HG02642 (cell line): ENCODE results near the gene ALDH1A1.

ENCODE experiments used
- ATAC-seq: cut with Tn5 transposase; IDR thresholded peaks from one replicate; pipeline ENCODE4 v1.9.1; 2021; ENCODE audit warnings: mild to moderate bottlenecking; ENCODE audit not compliant: unreplicated experiment, poor library complexity

ALDH1A1 gene

DNA sequence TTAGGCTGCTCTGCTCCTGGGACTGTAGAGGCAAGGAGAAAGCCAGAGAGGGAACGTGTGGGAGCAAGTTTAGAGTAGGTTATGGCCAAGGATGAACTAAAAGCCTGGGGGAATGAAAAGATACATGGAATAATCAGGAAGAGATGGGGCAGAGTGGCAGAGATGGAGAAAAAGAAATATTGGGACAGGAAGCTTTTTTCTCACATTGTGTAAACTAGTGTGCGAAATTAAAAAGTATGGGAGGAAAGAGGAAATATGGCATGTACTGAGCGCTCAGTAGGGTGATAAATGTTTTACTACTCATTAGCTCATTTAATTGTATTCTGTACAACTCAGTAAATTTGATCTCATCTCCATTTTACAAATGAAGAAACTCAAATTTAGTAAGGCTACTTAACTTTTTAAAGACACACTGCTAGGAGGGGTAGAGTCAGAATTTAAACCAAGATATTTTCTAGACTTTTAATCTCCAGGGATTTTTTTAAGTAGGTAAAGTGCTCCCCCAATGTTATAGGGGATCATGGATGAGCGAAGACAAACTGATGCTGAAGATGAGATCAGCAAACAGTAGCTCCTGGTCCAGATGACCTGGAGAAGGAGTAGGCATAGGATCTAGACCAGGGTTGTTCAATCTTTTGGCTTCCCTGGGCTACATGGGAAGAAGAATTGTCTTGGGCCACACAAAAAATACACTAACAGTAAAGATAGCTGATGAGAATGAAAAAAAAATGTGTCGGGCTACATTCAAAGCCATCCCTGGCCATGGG, 30.8 kb downstream of the ALDH1A1 start:
- no peak for ATAC-seq

- ATAC-seq: no peak
Observed at GRCh38 chr9:72919246-72919945, 33.5 kb downstream of the ALDH1A1 start.

GRCh38 chr9:72917892-72918509, 34.9 kb downstream of the ALDH1A1 start:
- no peak for ATAC-seq

DNA sequence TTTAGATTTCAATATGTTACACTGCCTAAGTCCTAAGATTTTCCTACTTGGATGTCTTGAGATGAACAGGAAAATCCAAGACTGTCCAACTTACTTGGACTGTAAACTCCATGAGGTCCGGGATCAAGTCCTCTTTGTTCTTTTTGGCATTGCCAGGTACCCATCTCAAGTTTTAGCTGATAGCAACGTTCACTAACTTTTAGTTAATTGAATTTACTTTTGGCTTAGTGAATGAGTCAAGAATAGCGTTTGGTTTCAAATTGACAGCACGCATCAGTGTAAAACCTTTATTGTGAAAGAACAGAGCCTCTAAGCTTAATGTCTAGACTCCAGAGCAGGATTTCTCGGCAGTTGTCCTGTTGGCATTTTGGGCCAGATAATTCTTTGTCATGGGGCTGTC, 37.2 kb downstream of the ALDH1A1 start:
- no peak for ATAC-seq

DNA sequence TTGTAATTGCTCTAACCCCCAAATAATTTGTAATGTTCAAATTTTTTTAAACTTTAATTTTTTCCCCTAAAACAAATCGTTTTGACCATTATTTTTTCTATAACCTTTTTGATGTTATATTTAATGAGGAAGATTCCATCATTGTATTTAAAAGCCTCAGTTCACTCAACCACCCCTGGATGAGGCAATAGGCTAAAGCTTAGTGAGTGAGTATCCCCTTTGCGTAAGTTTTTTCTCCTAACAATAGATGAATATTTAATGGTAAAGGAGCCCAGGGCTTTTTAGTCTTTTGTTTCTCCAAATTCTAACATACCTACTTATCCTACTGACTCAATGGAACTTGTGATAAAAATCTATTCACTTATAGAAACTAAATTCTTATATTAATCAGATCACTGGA, 38.1 kb downstream of the ALDH1A1 start:
- ATAC-seq: no peak

DNA sequence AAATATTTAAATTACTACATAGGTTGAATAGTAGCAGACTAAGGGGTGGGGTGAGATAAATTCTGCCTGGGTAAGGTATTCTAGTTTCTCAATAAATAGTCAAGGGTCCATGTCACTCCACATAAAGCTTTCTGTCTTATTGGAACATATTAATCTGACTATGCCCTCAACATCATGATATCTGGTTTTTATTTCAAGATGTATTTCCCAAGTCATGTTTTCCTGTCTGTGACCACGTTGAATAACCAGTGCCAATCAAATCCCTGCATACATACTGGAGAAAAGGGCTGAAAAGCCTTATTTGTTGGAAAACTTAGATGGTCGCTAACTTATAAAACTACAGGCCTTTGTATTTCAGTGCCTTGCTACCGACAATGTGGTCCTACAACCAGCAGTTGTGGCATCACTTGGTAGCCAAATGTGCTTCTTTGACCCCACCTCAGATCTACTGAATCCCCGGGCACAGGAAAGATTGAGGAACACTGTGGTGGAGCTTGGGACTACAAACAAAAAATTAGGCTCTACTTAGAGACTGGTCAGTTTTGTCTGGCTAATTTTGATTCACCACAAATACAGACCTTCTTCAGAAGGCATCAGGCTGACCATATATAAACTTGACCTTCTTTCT, 39.4 kb downstream of the ALDH1A1 start:
- no peak for ATAC-seq

GRCh38 chr9:72912476-72913381, 40.1 kb downstream of the ALDH1A1 start:
- no peak for ATAC-seq

- no peak for ATAC-seq
Observed at GRCh38 chr9:72911816-72912215, 41.0 kb downstream of the ALDH1A1 start.

GRCh38 chr9:72911247-72911775, 41.5 kb downstream of the ALDH1A1 start:
- no peak for ATAC-seq

GRCh38 chr9:72909428-72909827, 43.4 kb downstream of the ALDH1A1 start:
- no peak for ATAC-seq

DNA sequence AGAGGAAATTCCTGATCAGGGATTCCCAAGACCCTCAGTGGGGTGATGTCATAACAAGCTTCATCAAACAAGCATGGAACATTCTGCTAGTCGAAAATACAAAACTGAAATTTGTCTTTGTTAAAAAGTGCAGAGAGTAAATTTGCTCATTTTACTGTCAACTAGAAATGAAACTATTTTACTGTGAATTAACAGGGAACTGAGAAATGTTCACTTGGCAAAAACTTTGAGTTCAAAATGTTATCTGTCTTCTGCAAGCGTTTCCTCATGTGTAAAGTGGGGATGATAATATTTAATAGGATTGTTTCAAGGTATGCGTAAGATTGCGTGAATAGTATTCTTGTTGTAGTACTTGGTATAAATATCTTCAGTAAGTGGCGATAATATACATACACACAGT, 45.4 kb downstream of the ALDH1A1 start:
- ATAC-seq: no peak

DNA sequence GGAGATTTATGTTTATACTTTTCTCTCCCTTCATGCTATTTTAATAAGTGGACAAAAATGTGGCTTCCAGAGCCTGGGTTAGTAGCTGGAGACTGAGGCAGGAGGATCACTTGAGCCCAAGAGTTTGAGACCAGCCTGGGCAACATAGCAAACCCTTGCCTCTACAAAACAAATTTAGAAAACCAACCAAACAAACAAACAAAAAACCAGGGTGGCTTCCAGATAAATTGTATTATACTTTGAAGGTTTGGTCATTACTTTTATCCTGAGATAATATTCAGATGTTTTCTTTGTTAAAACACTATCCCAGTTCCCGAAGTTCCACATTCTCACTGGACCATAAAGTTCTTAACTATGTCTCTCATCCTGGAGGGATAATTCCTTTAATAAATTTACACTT, 46.0 kb downstream of the ALDH1A1 start:
- no peak for ATAC-seq

GRCh38 chr9:72905514-72906480, 47.1 kb downstream of the ALDH1A1 start:
- ATAC-seq: no peak

DNA sequence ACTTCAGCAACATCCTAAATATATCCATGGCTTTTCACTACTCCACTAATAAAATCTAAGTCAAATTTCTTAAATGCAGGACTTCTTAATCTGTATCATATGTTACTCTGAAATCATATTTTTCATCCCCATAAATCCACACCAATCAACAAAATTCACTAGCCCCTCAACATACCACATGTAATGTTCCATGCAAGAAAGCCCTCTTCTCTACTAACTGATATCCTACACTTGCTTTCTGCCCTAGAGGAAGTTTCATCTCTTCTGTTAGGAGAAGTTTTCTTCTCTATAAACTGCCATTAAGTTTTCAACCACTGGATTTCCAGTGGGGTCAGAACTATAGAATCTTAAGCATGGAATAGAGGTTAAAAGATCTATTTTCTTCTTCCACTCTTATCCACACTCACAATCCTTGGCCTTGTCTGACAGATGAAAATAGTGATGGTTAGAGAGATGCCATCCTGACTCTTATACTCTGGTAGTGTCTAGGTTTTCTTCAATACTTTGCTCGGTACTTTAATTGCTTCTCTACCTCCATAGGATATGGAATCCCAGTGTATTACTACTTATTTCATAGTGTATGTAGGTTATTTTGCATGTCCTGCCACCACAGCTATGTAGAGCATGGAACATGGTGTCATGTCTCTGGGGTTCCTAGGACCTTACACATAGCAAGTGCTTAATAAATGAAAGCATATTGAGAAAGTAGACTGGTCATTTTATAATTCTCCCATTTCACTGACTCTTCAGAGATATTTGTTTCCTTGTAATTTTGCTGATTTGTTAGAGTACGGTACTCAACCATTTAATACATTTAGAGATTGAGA, 48.4 kb downstream of the ALDH1A1 start:
- ATAC-seq: no peak

- ATAC-seq: no peak
Observed at GRCh38 chr9:72903103-72903502, 49.8 kb downstream of the ALDH1A1 start.

GRCh38 chr9:72902268-72902667, 50.6 kb downstream of the ALDH1A1 start:
- no peak for ATAC-seq

DNA sequence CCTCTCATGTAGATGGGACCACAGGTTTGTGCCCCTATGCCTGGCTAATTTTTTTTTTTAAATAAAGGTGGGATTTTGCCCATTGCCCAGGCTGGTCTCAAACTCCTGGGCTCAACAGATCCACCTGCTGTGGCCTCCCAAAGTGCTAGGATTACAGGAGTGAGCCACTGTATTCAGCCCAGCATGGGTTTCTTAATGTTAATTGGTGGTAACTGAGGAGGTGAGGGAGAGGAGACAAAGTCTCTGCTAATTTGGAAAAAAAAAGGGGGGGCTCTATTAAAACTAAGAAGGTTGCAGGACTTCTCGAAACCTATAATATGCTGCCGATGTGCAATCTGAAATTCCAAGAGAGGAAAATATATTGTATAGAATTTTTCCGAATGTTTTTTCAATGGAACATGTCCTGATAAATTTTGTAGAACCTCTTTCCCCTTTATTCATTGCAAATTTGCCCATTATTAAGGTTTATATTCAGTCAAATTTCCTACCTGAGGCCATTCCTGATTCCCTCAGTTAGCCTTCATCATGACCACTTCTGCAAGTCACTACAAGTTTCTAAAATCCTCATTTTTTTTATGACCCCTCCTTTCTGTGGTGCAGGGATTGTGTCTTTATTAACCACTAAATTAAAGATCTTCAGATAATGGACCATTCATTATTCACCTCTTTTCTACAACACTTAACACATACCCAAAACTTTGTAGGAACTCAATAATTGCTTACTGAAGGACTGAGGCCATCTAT, 52.9 kb downstream of the ALDH1A1 start:
- ATAC-seq: no peak
